GM19099 (cell line): ENCODE measurements around the gene NR4A1.

Source experiments
- POLR2A ChIP-seq: IDR thresholded peaks from 3 replicates; pipeline ENCODE4 v1.6.1; 2011; ENCODE audit warnings: low read depth; ENCODE audit not compliant: insufficient read length; ENCODE audit errors: extremely low read depth

NR4A1 gene

DNA sequence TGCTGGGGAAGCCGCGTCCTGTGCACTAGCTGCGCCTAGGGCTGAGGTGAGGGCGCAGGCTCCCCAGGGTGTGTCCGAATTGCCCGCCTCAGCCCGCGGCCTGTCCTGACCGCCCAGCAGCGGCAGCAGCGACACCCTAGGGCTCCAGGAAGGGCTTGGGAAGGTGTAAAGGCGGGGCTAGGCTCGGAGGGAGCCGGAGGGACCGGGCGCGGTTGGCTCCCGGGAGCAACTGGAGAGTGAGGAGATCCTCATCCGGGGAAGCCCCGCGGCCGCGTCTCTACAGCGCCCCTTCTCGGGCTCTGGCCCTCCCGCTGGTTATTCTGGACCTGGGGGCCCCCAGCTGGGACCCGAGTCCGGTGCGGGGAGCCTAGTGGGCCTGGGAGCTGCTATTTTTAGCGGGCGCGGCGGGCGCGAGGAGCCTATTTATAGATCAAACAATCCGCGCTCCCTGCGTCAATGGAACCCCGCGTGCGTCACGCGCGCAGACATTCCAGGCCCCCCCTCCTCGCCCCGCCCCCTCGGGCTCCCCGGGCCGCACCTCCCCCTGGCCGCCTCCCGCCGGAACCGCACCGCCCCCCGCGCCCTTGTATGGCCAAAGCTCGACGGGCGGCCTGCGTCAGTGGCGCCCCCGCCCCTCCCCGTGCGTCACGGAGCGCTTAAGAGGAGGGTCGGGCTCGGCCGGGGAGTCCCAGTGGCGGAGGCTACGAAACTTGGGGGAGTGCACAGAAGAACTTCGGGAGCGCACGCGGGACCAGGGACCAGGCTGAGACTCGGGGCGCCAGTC lies at the start of gene NR4A1:
TSS of gene NR4A1 (plus strand) at position 685 of the 784 bp plus-strand sequence. CDS start 2,887 bp downstream, outside the sequence.
- peak; percentile 52 for TF ChIP-seq POLR2A

DNA sequence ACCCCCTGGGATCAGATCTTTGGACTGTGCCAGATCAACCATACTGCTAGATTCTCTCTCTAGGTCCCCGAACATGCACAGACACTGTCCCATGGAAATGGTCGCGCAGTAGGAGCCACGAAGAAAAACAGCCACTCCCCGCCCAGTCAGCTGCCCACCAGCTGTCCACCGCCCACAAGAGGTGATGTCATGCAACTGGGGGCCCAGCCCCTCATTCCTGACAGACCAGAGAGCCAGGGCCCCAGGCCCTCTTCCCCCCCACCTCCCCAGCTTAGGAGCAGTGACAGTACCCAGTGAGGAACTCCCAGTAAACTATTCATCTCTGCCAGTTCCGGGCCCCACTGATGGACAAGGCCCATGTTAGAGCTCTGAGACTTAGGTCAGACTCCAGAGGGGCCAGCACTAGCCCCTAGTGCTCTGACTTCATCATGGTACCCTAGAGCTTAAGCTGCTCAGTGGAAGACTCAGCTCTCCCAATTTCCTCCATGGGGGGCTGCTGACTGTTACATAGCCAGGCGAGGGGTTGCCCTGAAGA lies 48.2 kb upstream of the NR4A1 start:
- no peak for TF ChIP-seq POLR2A

DNA sequence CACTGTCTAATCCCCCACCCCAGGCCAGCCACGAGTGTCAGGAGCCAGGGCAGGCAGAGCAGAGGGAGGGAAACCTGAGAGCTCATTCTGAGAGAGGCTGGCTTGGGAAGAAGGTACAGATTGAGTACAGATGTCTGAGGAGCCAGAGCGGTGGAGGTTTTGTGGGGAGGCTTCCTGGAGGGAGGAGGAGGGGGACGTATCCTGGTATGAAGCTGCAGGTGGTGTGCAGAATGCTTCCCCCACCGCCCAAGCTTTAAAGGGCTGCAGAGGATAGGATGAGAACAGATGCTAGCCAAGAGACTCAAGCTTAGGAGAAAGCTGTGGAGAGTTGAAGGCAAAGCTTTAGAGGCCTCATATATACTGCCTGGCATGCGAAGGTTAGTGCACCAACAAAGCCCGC lies 47.7 kb upstream of the NR4A1 start:
- no peak for TF ChIP-seq POLR2A

DNA sequence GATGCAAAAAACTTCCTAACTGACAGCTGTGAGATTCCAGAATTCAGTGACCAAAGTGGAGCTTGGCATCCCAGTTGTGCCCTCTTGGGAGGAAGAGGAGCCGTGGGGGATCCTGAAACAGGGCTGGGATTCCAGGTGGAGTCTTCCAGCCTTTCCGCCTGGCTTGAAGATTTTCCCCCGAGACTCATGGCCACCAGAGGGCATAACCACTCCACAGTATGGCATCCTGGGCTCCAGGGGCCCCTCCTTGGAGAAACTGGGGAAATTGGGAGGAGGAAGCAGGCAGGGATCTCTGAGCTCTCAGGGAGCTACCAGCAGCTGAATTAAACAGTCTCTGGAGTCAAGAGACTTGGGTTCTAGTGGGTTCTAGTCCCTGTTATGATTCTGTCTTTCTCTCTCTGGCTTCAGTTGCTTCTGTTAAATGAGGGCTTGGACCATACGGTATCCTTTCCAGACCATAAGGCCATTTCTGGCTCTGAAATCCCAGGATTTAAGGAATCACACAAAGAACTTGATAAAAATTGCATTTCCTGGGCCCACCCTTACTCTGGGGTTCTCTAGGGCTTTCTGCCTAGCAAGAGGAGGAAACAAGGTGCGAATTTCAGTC lies 47.1 kb upstream of the NR4A1 start:
- TF ChIP-seq POLR2A = no peak

DNA sequence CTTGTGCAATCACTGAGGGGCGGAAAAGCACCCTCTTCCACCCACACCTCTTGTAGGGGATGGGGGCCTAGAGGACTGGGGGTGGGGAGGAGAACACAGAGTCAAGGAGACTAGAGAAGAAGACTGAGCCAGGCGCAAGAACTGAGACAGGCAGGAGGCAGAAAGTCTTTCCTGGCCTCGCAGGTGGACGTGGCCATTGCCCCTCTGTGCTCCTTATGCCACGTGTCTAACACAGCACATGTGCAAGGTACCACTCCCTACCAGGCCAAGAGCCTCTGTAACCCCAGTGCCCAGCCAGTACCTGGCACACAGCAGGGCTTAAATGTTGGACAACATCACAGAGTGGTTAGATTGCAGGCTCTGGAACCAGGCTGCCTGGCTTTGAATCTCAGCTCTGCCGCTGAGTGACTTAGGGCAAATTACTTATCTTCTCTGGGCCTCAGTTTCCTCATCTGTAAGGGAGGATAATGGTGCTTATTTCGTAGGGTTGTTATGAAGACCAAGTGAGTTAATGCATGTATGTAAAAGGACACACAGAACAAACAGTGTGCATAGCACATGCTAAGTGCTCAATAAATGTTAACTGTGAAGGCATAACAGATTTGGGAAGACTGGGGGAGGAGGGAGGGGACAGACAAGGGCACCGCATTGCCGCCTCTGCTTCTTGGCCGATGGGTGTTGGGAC lies 45.9 kb upstream of the NR4A1 start:
- no peak for TF ChIP-seq POLR2A

DNA sequence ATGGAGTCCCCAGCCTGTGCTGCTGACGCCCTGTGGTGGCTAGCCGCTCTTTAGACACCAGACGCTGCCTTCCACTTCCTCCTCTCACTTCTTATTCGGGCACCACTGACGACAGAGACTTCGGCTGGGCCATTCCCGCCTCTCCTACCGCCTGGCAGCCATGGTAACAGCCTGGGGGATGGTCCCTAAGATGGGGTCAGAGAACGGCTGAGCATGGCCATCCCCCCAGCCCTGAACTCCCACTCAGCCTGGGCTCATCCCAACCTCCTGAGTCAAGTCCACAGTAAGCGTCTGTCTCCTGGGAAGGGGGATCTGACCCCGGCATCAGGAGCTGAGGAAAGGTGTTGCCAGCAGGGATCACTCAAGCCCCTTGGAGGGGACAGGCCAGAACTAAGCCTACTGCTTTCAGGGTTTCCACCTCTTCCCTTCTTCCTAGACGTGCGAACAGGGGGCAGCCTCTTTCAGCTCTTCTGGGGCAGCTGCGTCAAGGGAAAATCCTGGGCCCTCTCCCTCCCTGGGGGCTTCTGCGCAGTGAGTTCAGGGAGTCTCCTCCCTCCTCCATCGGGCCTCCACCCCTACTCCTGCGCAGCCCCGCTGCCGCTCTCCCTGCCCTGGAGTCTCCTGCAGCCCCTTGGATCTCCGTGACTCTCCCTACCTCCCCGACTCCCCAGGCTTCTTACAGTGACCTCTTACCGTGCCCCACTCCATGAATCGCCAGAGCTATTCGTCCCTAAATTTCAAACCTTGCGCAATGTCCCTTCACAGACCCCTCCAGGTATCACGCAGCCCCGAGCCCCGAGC lies 45.1 kb upstream of the NR4A1 start:
- TF ChIP-seq POLR2A = no peak

DNA sequence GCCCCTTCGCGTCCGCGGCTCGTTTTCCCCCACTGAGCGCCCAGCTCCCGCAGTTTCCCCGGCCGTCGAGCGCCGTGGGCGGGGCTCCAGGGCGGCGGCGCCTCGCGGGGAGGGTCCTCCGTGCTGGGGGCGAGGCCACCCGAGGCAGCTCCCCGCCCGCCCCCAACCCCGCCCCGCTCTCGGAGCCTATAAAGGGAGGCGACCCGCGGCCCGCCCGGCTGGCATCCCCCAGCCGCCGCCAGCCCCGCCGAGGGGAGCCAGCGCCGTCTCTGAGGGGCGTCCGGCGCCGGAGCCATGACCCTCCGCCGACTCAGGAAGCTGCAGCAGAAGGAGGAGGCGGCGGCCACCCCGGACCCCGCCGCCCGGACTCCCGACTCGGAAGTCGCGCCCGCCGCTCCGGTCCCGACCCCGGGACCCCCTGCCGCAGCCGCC lies 44.5 kb upstream of the NR4A1 start, which contains the start of gene TAMALIN:
TSS of gene TAMALIN (plus strand) at position 221 of the 432 bp plus-strand sequence. CDS start at position 295, 74 bp downstream.
- TF ChIP-seq POLR2A = no peak

DNA sequence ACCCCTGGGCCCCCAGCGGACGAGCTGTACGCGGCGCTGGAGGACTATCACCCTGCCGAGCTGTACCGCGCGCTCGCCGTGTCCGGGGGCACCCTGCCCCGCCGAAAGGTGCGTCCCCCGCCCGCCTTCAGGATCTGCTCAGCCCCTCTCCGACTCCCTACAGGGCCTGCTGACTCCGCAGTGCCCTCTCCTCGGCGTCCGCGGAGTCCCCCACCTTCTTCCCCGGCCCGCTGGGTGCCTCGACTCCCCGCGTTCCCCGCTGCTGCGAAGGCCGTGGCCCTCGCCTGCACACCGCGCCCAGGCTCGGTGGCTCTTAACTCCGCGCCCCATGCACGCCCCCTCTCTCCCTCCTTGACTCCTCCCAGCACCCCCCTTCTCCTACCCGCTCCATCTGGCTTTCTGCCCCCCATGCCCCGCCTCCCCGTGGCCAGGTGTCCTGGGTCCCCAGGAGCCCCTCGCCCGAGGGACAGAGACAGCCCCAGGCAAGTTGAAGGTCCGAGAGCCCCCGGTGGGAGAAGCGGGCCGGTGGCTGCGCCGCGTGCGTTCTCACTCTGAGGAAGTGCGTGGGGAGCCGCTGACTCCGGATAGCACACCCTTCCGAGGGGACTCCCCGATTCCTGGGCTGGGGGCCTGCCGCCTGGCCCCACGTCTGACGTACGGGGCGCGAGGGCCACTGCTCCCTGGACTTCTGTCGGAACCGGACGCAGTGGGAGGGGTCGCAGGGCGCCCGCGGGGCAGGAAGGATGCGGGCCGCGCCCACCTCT lies 43.9 kb upstream of the NR4A1 start:
- no peak for TF ChIP-seq POLR2A

DNA sequence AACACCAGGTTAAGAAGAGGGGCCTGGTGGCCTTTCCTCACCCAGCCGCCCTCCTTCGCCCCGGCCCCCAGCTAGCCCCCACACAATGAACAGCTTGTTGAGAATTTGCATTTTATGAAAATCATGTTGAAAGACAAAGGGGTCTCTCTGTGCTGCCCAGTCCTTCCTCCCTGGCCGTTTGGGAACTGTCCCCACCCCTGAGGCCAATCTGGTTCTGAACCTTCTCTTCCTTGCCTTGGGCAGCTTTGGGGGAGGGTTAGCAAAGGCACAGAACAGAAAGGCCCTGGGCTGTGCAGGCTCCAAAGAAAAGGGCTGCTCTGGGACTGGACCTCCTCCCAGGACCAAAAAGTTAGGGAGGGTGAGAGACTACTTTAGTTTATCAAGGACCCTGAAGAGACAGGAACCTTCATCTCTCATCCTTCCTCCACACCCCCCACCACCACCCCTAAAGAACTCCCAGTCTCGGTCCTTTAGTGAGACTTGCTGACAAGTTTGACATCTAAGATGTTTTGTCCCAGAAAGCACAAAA lies 43.2 kb upstream of the NR4A1 start:
- no peak for TF ChIP-seq POLR2A

DNA sequence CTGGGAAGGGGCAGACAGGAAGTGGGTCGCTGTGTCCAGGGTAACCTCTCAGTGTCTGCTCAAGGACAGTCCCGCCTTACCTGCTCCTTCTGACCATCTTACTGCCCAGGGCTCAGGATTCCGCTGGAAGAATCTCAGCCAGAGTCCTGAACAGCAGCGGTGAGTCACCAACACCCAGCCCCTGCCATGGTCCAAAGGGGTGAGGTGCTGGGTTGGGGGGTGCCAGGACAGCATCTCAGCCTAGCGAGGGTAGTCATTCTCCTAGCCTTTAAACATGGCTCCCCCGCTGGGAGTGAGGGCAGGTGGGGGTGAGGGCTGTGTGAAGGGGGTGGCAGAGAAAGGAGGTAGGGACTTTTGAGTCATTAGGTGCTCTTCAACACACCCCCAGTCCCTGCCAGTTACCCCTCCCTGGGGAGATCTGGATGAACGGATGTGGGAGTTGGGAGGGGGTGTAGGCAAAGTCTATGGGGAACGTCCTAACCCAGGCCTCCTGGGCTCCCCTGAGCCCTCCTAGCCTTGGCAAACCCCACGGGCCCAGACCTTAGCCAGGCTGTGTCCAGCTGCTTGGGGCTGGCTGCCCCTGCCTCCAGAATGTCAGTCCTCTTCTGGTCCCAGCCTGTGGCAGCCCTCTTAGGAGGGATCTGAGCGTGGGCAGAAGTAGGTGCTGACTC lies 42.0 kb upstream of the NR4A1 start:
- no peak for TF ChIP-seq POLR2A

DNA sequence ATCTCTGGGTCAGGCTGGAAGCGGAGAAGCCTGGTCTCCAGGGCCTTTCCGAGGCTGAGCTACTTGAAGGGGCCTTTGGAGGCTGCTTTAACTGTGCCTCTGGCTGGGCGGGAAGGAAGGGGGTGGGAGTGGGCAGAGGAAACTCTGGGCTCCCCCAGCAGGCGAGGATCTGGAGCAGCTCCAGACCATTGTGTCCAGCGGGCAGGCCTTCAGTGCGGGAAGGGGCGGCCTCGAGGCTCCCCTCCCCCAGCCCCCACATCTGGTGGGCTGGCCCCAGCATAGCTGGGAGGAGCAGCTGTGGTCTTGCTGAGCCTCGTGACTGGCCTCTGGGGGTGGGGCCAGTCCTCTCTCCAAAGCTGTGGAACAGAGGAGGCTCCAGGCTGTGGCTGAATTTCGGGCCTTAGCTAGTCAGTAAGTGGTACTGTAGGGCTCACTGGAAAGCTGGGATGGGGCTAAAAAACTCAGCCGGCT lies 41.1 kb upstream of the NR4A1 start:
- TF ChIP-seq POLR2A = no peak

DNA sequence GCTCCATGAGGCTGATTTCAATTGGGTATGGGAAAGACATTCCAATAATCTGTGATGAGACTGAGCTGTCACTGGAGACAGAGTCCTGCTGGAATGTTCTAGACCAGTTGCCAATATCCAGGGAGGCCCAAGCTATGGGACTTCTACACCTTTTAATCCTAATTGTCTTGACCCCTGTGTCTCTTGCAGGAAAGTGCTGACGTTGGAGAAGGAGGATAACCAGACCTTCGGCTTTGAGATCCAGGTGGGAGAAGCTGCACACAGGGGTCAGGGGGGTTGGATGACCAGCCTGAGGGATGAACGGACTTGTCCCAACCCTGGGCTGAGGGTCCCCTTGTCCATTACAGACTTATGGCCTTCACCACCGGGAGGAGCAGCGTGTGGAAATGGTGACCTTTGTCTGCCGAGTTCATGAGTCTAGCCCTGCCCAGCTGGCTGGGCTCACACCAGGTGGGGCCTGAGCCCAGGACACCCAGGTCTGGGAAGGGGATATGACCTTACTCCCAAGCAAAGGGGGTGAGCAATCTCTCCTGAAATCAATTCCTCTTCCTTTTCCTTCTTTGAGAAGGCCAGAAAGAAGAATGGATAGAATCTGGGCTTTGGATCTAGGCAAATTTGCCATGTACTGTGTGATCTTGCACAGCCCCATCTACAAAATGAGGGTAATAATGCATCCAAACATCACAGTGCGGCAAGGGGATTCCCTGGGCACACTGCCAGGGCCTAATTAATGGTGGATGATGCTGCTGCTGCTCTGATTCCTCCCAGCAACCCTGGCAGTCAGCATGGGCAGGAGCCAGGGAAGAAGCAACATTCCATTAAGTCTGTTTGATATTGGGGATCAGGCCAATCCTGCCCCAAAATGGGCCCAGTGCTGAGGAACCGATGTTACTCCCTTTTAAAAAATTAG lies 40.3 kb upstream of the NR4A1 start:
- TF ChIP-seq POLR2A = no peak
